Measurements from ENCODE around the gene MAP3K14. TPM values are rescaled to one million over a fixed set of nuclear protein-coding genes. Genes with fewer than 3 reads are reported as not detected.
A peak's percentile ranks its signal among the peaks of the same experiment; 100 is the strongest.

Gene MAP3K14
- total RNA-seq, 4 donors from 2014 or later: 9.6 to 14.4 (median 11.9) TPM

DNA sequence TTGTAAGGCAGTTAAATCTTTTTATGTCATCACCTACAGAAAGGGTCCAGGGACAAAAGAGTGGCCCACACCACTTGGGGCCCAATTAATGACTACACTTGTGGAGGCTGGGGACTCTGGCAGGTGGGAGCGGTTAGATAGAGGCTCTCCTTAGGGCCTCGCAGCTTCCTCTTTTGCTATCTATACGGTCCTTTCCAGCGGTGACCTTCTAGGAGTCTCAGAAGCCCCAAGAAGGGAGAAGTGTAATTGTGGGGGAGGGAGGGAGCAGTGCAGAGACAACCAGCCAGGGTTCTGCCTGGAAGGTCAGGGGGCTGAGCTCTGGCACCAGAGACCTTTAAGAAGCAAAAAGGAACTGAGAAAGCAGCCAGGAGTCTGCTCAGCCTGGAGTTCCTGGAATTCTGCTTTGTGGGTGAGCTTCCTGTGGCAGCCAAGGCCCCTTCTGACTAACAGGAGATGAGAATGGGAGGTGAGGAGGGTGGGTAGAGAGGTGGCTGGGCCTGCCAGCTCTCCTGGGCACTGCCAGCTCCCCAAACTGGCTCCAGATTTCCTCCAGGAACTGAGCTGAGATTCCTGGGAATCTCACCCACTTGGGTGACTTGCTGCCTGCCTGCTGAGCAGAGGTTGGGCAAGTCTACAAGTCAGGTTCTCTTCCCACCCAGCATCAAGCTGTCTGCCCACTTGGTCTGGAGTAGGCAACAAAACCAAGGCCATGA is 16.3 kb upstream of the MAP3K14 start:
- H3K4me3 ChIP-seq: no peak overlapping the region
- DNase-seq (ENCODE audit: low spot score in 2 of 2): peak; percentile 44 to 49
- H3K27me3 ChIP-seq: no peaks in the 10 kb centered on the region
- peak overlapping the region; percentile 7 for H3K27ac ChIP-seq
- no peaks in the 10 kb centered on the region for H3K36me3 ChIP-seq
- WGBS: 71% methylated on average over 4 of the region's 4 CpGs
- H3K9me3 ChIP-seq: no peaks in the 10 kb centered on the region
- H3K4me1 ChIP-seq: peaks cover 4% of the 10 kb centered on the region
- TF ChIP-seq, protein P1, sequence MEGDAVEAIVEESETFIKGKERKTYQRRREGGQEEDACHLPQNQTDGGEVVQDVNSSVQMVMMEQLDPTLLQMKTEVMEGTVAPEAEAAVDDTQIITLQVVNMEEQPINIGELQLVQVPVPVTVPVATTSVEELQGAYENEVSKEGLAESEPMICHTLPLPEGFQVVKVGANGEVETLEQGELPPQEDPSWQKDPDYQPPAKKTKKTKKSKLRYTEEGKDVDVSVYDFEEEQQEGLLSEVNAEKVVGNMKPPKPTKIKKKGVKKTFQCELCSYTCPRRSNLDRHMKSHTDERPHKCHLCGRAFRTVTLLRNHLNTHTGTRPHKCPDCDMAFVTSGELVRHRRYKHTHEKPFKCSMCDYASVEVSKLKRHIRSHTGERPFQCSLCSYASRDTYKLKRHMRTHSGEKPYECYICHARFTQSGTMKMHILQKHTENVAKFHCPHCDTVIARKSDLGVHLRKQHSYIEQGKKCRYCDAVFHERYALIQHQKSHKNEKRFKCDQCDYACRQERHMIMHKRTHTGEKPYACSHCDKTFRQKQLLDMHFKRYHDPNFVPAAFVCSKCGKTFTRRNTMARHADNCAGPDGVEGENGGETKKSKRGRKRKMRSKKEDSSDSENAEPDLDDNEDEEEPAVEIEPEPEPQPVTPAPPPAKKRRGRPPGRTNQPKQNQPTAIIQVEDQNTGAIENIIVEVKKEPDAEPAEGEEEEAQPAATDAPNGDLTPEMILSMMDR (IDR thresholded peaks at IDR 0.05): no peak
- TF ChIP-seq POLR2A (IDR thresholded peaks at IDR 0.05) (no peak), POLR2AphosphoS5 (IDR thresholded peaks at IDR 0.05) (no peak), EP300 (IDR thresholded peaks at IDR 0.05) (no peak)

DNA sequence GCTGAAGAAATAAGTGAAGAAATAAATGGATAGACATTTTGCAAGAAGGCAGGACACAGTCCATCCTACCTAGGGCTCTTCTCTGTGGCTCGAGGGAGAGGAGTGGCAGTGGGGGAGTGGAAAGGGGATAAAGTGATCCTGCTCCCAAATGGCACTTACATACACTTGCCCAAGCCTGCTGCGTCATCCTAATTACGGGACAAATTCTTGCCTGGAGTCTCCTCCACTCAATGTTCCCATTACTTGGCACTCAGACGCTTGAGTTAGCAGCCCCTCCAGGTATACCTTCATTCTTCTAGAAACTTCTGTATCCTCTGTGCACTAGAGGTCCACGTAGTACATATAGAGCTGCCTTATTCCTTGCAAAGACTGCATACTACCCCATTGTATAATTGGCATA is 15.7 kb upstream of the MAP3K14 start:
- Histone ChIP-seq H3K27me3 (no peaks in the 10 kb centered on the region), H3K4me3 (no peak overlapping the region), H3K27ac (no peak overlapping the region), H3K36me3 (no peaks in the 10 kb centered on the region), H3K4me1 (no peaks in the 10 kb centered on the region), H3K9me3 (no peaks in the 10 kb centered on the region)
- DNase-seq (ENCODE audit: low spot score in 2 of 2): peak; percentile 9 to 31
- TF ChIP-seq POLR2A (IDR thresholded peaks at IDR 0.05) (no peak), POLR2AphosphoS5 (IDR thresholded peaks at IDR 0.05) (no peak), EP300 (IDR thresholded peaks at IDR 0.05) (no peak)
- TF ChIP-seq, protein P1 (IDR thresholded peaks at IDR 0.05): no peak
- WGBS: 91% methylated on average over 5 of the region's 5 CpGs

DNA sequence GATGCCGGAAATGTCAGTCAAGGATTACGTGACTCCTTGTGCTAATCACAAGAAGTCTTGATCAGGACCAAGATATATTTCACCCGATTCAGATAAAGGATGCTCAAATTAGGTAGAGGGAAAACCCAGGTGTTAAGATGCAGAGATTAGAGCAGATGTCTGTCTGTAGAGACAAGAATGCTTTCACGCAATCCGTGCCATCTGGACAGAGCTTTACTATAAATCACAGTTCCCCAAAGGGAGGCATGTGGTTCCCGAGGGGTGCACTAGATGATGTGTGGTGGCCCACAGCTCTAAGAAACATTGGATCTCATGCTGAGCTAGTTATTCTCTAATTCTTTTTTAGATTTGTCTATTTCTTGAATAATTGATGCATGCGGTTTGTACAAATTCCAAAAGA is 9.8 kb upstream of the MAP3K14 start:
- no peak overlapping the region for H3K27ac ChIP-seq
- no peak for TF ChIP-seq POLR2A (IDR thresholded peaks at IDR 0.05)
- TF ChIP-seq EP300 (IDR thresholded peaks at IDR 0.05): no peak
- TF ChIP-seq, protein P1 (IDR thresholded peaks at IDR 0.05): no peak
- no peak for TF ChIP-seq POLR2AphosphoS5 (IDR thresholded peaks at IDR 0.05)
- H3K27me3 ChIP-seq: no peaks in the 10 kb centered on the region
- H3K4me3 ChIP-seq: no peak overlapping the region
- 58% methylated on average over 7 of the region's 7 CpGs for WGBS
- H3K36me3 ChIP-seq: no peaks in the 10 kb centered on the region
- peaks cover 4% of the 10 kb centered on the region for H3K4me1 ChIP-seq
- H3K9me3 ChIP-seq: no peaks in the 10 kb centered on the region
- DNase-seq (ENCODE audit: low spot score in 2 of 2): peak; percentile 20 to 29

DNA sequence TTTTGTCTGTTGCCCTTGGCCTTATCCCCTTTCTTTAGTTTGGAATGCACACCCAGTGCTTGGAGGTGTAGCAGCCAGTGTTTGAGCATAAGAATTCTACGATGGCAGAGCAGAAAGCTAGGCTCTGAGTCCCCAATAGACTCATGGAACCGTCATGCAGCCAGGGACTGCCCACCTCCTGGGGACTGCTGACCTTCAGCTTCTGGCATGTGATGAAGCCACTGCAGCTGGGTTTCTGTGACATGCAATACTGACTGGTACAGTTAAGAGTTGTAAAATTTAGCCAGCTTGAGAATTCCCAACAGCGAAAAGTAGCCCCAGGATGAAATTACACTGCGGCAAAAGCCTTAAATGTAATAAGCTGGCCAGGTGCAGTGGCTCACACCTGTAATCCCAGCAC is 9.0 kb upstream of the MAP3K14 start:
- Histone ChIP-seq H3K9me3 (no peaks in the 10 kb centered on the region), H3K4me1 (peaks cover 12% of the 10 kb centered on the region), H3K27me3 (no peaks in the 10 kb centered on the region), H3K27ac (no peak overlapping the region), H3K36me3 (no peaks in the 10 kb centered on the region), H3K4me3 (no peak overlapping the region)
- DNase-seq (ENCODE audit: low spot score in 2 of 2): peak in 1 of 2 donors; percentile 22
- 88% methylated on average over 4 of the region's 4 CpGs for WGBS
- TF ChIP-seq, protein P1 (IDR thresholded peaks at IDR 0.05): no peak

DNA sequence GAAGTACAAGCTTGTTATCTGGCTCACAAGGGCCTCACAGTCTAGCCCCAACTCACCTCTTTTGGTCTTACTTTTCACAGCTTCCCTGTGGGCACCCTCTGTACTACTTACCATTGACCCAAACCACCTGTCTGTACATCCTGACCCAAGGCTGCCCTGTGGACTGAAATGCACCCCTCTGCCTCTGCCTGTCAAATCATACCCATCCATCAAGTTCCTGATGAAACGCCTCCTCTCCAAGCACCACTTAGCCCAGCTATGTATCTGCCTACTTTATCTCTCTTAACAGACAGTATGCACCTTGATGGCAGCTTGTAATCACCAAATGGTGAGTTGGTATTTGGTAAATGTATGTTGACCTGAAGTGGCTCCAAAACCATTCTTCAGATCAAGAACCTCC is 7.5 kb upstream of the MAP3K14 start:
- Histone ChIP-seq H3K27ac (no peak overlapping the region), H3K36me3 (no peaks in the 10 kb centered on the region), H3K4me3 (no peak overlapping the region), H3K4me1 (peaks cover 27% of the 10 kb centered on the region), H3K9me3 (no peaks in the 10 kb centered on the region), H3K27me3 (no peaks in the 10 kb centered on the region)
- DNase-seq (ENCODE audit: low spot score in 2 of 2): no peak
- WGBS: 100% methylated on average over 1 of the region's 1 CpG
- no peak for TF ChIP-seq POLR2A (IDR thresholded peaks at IDR 0.05)
- TF ChIP-seq, protein P1 (IDR thresholded peaks at IDR 0.05): no peak
- TF ChIP-seq EP300 (IDR thresholded peaks at IDR 0.05): no peak
- TF ChIP-seq POLR2AphosphoS5 (IDR thresholded peaks at IDR 0.05): no peak

All from suprapubic skin (tissue), 4 donors.